CD4-positive, alpha-beta T cell treated with Interleukin-2 at 100 ng/mL for 4 hours (primary cell): ENCODE data around the gene ADK.

Experiments
- DNase-seq: peaks from one replicate; pipeline ENCODE4 v3.0.0-alpha.2; 2020; ENCODE audit warnings: low spot score

Gene ADK

GRCh38 chr10:74674927-74675326 lies 523.9 kb downstream of the ADK start:
- no peak for DNase-seq

GRCh38 chr10:74675484-74675883 lies 524.5 kb downstream of the ADK start:
- no peak for DNase-seq

GRCh38 chr10:74677951-74678350 lies 526.9 kb downstream of the ADK start:
- no peak for DNase-seq

- no peak for DNase-seq
Observed at GRCh38 chr10:74681917-74682627, 531.1 kb downstream of the ADK start.

- DNase-seq: no peak
Observed at GRCh38 chr10:74683067-74683466, 532.0 kb downstream of the ADK start.

GRCh38 chr10:74683621-74684364 lies 532.8 kb downstream of the ADK start:
- DNase-seq: no peak

- no peak for DNase-seq
Observed at GRCh38 chr10:74684462-74684861, 533.4 kb downstream of the ADK start.

- no peak for DNase-seq
Observed at GRCh38 chr10:74685564-74685963, 534.5 kb downstream of the ADK start.

- no peak for DNase-seq
Observed at GRCh38 chr10:74690393-74690792, 539.4 kb downstream of the ADK start.

- no peak for DNase-seq
Observed at GRCh38 chr10:74691164-74691563, 540.1 kb downstream of the ADK start.

- no peak for DNase-seq
Observed at GRCh38 chr10:74704629-74705357, 553.8 kb downstream of the ADK start.

- DNase-seq: no peak
Observed at GRCh38 chr10:74705358-74705980, 554.4 kb downstream of the ADK start.

- DNase-seq: no peak
Observed at GRCh38 chr10:74706966-74707365, 555.9 kb downstream of the ADK start.

- no peak for DNase-seq
Observed at GRCh38 chr10:74708246-74708645, 557.2 kb downstream of the ADK start.

- no peak for DNase-seq
Observed at GRCh38 chr10:74718208-74718607, 567.2 kb downstream of the ADK start.

GRCh38 chr10:74728225-74728624 lies 577.2 kb downstream of the ADK start:
- no peak for DNase-seq

GRCh38 chr10:74730246-74730645 lies 579.2 kb downstream of the ADK start:
- no peak for DNase-seq

- DNase-seq: no peak
Observed at GRCh38 chr10:74733612-74734011, 582.6 kb downstream of the ADK start.

GRCh38 chr10:74736029-74736428 lies 585.0 kb downstream of the ADK start:
- no peak for DNase-seq

- no peak for DNase-seq
Observed at GRCh38 chr10:74738052-74738451, 587.0 kb downstream of the ADK start.

GRCh38 chr10:74738542-74738941 lies 587.5 kb downstream of the ADK start:
- DNase-seq: no peak

- DNase-seq: peak; percentile 27
Observed at GRCh38 chr10:74738985-74739567, 588.1 kb downstream of the ADK start.
